Activated naive CD8-positive, alpha-beta T cell (primary cell): ENCODE results near the gene RNF215.

Experiments used
- H3K27ac Mint-ChIP-seq: one replicate; pipeline ENCODE4 v1.8.0; 2021; ENCODE audit warnings: mixed read lengths
- H3K27me3 Mint-ChIP-seq: one replicate; pipeline ENCODE4 v1.8.0; 2021; ENCODE audit warnings: mixed read lengths
- H3K36me3 Mint-ChIP-seq: one replicate; pipeline ENCODE4 v1.8.0; 2021; ENCODE audit warnings: mixed read lengths
- H3K4me1 Mint-ChIP-seq: one replicate; pipeline ENCODE4 v1.8.0; 2021; ENCODE audit warnings: low read depth, mixed read lengths
- H3K4me3 Mint-ChIP-seq: one replicate; pipeline ENCODE4 v1.8.0; 2021; ENCODE audit warnings: mild to moderate bottlenecking, mixed read lengths
- H3K9me3 Mint-ChIP-seq: one replicate; pipeline ENCODE4 v1.8.0; 2021; ENCODE audit warnings: low read depth, mixed read lengths

Gene RNF215

DNA sequence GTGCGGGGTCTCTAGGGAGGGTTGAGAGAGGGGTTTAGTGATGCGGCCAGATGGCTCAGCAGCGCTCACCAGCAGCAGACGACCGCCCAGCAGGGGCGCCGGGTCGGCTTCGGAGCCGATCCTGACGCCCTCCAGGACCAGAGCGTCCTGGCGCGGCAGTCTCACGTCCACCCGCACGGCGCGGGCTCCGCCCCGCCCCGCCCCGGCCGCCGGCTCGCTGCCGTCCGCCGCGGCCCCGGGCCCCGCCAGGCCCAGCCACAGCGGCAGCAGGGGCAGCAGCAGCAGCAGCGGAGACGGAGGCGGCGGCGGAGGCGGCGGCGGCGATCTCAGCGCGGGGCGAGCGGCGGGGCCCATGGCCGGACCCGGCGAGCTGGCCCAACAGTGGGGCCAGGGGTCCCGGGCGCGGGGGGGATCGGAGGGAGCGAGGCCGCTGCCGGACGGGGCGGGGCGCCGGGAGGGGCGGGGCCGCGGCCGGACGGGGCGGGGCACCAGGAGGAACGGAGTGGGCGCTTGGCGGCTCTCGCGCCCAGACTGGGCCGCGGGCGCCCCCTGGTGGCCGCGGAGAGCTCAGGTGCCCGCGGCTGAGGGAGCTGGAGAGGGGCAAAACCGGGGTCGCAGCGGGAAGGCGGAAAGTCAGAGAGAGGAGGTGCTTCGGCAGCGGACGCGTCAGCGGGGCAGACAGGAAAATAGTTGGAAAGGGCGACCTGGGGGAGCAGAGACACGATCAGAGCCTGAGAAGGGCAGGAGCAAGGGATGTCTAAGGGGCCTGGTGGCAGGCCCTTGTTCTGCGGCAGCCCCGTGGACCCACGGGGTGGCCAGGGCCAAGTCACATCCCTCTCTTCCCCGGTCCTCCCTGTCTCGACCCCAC is at the start of gene RNF215:
RNF215 (minus strand) TSS at position 452 of the 868 bp plus-strand sequence; CDS start at position 354, 98 bp downstream.
- H3K27ac Mint-ChIP-seq, result peak within 1 kb of the TSS; percentile 28
- peak within 1 kb of the TSS; percentile 82 for H3K4me3 Mint-ChIP-seq
- H3K27me3 Mint-ChIP-seq, result no peaks in the 10 kb centered on the region
- H3K4me1 Mint-ChIP-seq, result peaks cover 15% of the 10 kb centered on the region
- H3K9me3 Mint-ChIP-seq, result no peaks in the 10 kb centered on the region
- H3K36me3 Mint-ChIP-seq, result no peaks in the 10 kb centered on the region

DNA sequence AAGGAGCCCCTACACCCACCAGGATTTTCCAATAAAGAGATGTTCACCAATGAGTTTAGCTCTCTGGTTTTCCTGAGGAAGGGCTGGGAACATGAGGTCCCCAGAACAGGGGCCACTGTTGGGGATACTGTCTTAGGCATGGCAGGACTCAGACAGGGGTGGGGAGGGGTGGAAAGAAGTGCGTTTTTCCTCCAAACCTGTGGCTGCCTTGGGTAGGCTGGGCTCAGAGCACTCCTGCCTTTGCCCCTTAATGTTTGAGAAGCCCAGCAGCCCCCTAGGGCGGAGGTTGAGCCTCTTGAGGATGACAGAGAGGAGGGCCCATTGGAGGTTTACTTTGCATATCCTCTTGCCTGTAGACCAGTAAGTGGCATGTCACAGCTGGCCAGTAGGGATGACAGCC is 49.0 kb upstream of the RNF215 start:
- Mint-ChIP-seq H3K4me3 (peak overlapping the region; percentile 92), H3K27me3 (peaks cover 17% of the 10 kb centered on the region), H3K36me3 (peaks cover 10% of the 10 kb centered on the region), H3K27ac (peak overlapping the region; percentile 97), H3K9me3 (peaks cover 8% of the 10 kb centered on the region), H3K4me1 (peaks cover 20% of the 10 kb centered on the region)

DNA sequence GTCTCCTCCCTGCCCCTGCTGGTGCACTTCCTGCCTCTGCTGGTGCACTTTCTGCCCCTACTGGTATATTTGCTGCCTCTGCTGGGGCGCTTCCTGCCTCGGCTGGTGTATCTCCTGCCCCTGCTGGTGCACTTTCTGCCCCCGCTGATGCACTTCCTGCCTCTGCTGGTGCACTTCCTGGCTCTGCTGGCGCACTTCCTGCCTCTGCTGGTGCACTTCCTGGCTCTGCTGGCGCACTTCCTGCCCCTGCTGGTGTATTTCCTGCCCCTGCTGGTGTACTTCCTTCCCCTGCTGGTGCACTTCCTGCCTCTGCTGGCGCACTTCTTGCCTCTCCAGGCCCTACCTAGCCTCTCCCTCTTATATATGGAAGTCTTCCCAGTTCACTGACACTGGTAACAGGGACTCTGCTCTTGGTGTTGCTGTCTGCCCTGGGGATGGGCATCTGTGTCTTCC is 48.5 kb upstream of the RNF215 start:
- peaks cover 8% of the 10 kb centered on the region for H3K36me3 Mint-ChIP-seq
- H3K27me3 Mint-ChIP-seq, result peaks cover 13% of the 10 kb centered on the region
- H3K9me3 Mint-ChIP-seq, result peaks cover 8% of the 10 kb centered on the region
- peak overlapping the region; percentile 92 for H3K4me3 Mint-ChIP-seq
- peak overlapping the region; percentile 97 for H3K27ac Mint-ChIP-seq
- peaks cover 20% of the 10 kb centered on the region for H3K4me1 Mint-ChIP-seq

DNA sequence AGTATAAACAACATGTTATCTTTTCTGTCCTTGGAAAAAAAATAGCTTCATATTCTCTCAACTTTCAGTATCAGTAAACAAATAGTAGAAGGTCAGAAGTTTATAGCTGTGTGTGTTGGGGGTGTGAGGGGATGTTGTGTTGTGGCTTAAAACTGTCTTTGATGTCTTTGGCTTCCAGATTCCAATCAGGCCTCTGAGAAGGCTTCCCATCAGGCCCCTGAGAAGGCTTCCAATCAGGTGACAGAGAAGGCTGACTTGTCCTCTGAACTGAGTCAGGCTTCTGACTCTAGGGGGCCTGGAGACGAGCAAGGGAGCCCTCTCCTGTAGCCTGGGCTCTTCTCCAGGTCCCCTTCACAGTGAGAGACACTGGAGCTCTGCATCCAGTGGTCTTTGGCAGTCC is 47.6 kb upstream of the RNF215 start:
- Mint-ChIP-seq H3K27ac (peak overlapping the region; percentile 97), H3K4me1 (peaks cover 20% of the 10 kb centered on the region), H3K36me3 (peaks cover 8% of the 10 kb centered on the region), H3K27me3 (peaks cover 8% of the 10 kb centered on the region), H3K9me3 (peaks cover 8% of the 10 kb centered on the region), H3K4me3 (peak overlapping the region; percentile 92)

DNA sequence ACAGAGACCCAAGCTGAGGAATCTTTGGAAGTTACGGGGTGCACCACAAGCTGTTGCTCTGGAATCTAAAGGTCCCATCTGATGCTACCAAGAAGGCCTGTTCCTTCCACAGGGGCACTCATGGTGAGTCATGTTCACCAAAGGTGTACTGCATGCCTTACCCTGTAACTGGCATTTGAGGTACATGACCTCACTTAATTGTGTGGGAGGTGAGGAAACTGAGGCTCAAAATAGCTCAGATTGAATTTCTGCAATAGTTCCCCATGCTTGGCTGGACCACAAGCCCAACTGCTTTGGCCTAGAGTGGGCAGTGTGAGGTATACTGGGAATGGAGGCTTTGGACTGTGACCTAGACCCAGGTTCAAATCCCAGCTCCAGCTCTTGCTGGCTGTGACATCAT is 46.6 kb upstream of the RNF215 start:
- H3K36me3 Mint-ChIP-seq, result peaks cover 8% of the 10 kb centered on the region
- no peak overlapping the region for H3K4me3 Mint-ChIP-seq
- peaks cover 7% of the 10 kb centered on the region for H3K27me3 Mint-ChIP-seq
- no peak overlapping the region for H3K27ac Mint-ChIP-seq
- H3K4me1 Mint-ChIP-seq, result peaks cover 20% of the 10 kb centered on the region
- H3K9me3 Mint-ChIP-seq, result peaks cover 8% of the 10 kb centered on the region

DNA sequence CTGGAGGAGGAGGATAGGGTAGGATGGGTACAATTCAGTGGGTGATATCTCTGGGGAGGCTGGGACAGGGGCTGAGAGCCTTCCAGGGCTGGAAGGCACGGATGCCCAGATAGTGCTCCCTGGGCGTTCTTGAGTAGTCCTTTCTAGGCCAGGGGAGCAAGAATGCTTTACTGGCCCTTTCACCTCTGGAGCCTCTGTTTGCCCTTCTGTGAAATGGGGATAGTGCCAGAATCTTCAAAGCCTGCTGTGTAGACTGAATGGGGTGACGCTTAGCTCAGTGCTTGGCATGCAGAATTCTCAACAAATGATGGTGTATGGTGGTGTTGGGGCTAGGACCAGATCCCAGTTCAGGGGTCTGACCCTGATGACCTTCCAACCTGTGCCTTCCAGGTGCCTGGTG is 46.0 kb upstream of the RNF215 start:
- Mint-ChIP-seq H3K27me3 (peaks cover 2% of the 10 kb centered on the region), H3K36me3 (peaks cover 8% of the 10 kb centered on the region), H3K4me3 (no peak overlapping the region), H3K27ac (no peak overlapping the region), H3K4me1 (peaks cover 20% of the 10 kb centered on the region), H3K9me3 (peaks cover 8% of the 10 kb centered on the region)

DNA sequence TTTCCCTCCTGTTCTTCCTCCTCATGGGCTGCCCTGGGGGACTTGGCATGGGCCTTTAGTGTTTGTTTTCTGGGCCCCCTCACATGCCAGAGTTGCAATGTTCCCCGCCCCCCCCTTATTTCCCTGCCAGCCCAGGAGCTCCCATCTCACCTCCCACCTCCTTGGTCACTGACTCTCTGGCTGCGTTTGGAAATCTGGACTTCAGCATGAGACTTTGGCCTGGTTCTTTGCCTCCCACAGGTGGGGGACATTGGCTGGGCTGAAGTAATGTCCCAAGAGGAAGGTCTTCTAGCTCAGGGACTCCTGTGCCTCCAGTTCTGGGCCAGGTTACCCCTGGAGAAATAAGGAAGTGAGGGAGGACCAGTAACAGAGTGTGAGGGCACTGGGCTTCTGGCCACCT is 45.3 kb upstream of the RNF215 start:
- Mint-ChIP-seq H3K27ac (no peak overlapping the region), H3K36me3 (peaks cover 8% of the 10 kb centered on the region)

DNA sequence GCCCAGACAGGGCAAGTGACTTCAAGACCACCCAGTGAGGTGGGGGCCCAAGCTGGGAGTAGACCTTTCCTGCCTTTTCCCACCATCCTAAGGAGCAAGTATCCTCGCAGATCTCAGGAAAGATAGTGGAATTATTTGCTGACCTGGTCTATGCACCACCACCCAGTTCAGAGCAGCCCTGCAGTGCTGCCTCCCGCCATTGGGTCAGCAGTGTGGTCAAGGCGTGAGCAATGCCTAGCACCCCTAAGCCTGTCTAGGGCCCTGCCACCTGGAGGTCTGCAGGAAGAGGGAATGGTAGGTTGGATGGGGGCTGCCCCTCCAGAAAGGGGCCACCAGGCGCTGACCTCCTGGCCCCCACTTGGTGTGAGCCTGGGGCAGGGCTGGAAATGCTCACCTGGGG is 44.9 kb upstream of the RNF215 start:
- Mint-ChIP-seq H3K36me3 (peaks cover 7% of the 10 kb centered on the region), H3K4me1 (peaks cover 25% of the 10 kb centered on the region), H3K9me3 (peaks cover 7% of the 10 kb centered on the region), H3K27me3 (peaks cover 1% of the 10 kb centered on the region), H3K4me3 (no peak overlapping the region), H3K27ac (no peak overlapping the region)

More for the DNA sequence above, 45.3 kb upstream of the RNF215 start:
- peaks cover 22% of the 10 kb centered on the region for H3K4me1 Mint-ChIP-seq
- H3K9me3 Mint-ChIP-seq, result peaks cover 8% of the 10 kb centered on the region
- H3K27me3 Mint-ChIP-seq, result peaks cover 1% of the 10 kb centered on the region
- H3K4me3 Mint-ChIP-seq, result no peak overlapping the region

DNA sequence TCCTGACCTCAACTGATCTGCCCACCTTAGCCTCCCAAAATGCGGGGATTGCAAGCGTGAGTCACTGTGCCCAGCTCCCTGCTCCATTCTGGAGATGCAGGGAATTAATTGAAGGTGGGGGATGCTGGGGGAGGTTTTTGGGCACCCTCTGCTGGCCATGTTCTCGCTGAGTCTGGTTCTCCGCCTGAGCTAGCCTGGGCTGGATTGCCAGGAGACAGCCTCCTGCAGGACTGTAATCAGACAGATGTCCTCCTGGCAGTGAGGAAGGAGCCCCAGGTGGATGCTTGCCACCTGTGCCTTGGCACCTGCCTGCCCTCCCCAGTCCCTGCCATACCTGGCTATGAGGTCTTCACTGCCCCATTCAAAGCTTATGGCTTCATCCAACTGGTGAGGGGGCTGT is 43.7 kb upstream of the RNF215 start:
- no peak overlapping the region for H3K4me3 Mint-ChIP-seq
- peaks cover 27% of the 10 kb centered on the region for H3K4me1 Mint-ChIP-seq
- H3K27ac Mint-ChIP-seq, result no peak overlapping the region
- H3K27me3 Mint-ChIP-seq, result no peaks in the 10 kb centered on the region
- peaks cover 4% of the 10 kb centered on the region for H3K9me3 Mint-ChIP-seq
- H3K36me3 Mint-ChIP-seq, result peaks cover 5% of the 10 kb centered on the region

DNA sequence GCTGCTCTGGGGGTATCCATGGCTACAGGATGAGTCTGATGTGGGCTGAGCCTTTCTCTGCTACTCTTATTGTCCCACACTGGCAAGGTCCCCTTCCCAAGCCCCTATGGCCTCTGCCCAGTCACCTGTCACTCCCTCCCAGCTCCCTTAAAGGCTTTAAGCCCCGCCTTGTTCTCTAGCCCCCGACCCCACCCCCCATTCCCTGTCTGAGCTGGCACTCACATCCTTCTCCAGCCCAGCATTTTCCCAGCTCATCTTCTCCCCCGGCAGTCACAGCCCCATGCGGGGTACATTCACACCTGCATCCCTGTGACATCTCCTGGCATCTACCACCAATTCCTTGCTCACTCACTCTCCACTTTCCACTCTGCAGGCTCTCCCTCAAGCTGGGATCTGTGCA is 42.7 kb upstream of the RNF215 start:
- peaks cover 23% of the 10 kb centered on the region for H3K4me1 Mint-ChIP-seq
- H3K9me3 Mint-ChIP-seq, result no peaks in the 10 kb centered on the region
- H3K27ac Mint-ChIP-seq, result no peak overlapping the region
- H3K27me3 Mint-ChIP-seq, result no peaks in the 10 kb centered on the region
- H3K36me3 Mint-ChIP-seq, result peaks cover 2% of the 10 kb centered on the region
- no peak overlapping the region for H3K4me3 Mint-ChIP-seq

DNA sequence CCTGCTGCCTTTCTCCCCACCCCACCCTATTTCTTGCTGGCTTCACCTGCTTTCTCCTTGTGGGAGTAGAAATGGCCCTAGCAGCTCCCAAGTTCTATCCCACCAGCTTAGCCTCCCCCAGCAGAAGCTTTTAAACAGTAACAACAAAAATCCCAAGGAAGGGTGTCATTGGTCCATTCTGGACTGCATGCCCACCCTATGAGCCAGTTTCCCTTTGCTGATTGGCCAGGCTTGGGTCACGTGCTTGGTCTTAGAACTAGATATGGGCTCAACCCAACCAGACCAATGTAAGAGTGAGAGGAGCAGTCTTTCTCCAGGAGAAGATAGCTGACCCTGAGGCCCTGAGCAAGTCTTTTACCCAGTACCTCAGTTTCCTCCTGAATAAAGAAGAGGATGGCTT is 40.7 kb upstream of the RNF215 start:
- no peak overlapping the region for H3K27ac Mint-ChIP-seq
- H3K4me3 Mint-ChIP-seq, result peak overlapping the region; percentile 97
- H3K4me1 Mint-ChIP-seq, result peaks cover 32% of the 10 kb centered on the region
- no peaks in the 10 kb centered on the region for H3K36me3 Mint-ChIP-seq
- H3K27me3 Mint-ChIP-seq, result no peaks in the 10 kb centered on the region
- H3K9me3 Mint-ChIP-seq, result no peaks in the 10 kb centered on the region

DNA sequence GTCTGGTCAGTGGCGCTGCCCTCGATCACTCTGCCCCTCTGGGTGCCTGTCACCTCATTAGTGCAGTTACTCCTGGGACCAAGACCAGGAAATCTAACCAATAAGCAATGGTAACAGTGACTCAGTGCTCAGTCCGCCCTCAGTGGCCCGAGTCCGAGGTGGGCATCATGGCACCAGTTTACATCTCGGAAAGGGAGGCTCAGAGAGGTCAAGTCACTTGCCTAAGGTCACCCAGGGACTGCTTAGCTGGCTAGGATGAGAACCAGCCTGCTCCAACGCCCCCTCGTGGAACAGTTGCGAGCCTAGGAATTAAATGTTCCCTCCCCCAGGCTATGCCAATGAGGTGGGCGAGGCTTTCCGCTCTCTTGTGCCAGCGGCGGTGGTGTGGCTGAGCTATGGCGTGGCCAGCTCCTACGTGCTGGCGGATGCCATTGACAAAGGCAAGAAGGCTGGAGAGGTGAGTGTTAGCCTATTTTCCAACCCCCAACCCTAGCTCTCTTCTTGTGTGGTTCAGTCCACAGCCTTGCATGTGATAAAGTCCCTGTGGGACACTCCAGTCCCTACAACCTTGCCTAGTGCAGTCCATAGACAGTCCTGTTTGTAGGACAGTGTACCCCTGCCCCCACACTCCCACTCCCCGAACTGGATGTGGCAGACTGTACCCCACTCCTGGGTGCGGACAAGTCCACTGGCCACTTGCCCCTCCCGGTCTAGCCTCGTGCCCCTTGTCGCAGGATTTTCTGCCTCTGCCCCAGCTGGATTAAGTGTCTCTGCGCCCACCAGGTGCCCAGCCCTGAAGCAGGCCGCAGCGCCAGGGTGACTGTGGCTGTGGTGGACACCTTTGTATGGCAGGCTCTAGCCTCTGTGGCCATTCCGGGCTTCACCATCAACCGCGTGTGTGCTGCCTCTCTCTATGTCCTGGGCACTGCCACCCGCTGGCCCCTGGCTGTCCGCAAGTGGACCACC is 39.5 kb upstream of the RNF215 start:
- Mint-ChIP-seq H3K36me3 (no peaks in the 10 kb centered on the region), H3K4me1 (peaks cover 44% of the 10 kb centered on the region), H3K4me3 (peak overlapping the region; percentile 97), H3K9me3 (no peaks in the 10 kb centered on the region), H3K27me3 (no peaks in the 10 kb centered on the region), H3K27ac (peak overlapping the region; percentile 96)

DNA sequence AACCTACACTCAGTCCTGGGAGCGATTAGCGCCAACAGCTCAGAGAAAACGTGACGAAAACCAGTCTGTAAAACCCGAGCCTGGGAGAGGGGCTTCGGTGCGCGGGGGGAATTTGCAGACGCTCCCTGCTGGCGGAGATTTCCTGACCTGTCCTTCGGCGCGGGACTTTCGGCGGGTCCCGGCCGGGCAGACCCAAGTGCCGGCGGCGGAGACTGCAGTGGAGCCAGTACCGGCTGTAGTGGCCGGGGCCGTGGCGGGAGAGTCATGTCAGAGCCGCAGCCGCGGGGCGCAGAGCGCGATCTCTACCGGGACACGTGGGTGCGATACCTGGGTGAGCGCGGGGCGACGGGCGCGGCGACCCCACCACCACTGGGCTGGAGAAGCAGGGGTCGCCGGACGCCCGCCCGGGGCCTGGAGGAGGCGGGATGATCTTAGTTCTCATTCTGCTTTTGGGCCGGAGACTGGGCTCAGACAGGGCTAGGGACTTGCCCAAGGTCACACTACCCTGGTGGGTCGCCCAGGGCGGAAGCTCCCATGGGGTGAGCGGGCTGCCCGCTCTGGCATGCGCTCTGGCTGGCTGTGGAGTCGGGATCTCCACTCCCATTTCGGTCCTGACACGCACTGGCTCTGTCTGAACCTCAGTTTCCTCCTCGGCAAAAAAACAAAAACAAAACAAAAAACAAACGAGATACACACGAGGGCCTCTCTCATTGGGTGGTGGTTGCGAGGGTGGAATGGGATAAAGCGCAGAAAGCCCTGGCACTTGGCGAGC is 38.6 kb upstream of the RNF215 start, which contains the start of gene MTFP1:
MTFP1 (plus strand) TSS at position 153 of the 772 bp plus-strand sequence; CDS start at position 265, 112 bp downstream.
- H3K27ac Mint-ChIP-seq, result peak within 1 kb of the TSS; percentile 98

DNA sequence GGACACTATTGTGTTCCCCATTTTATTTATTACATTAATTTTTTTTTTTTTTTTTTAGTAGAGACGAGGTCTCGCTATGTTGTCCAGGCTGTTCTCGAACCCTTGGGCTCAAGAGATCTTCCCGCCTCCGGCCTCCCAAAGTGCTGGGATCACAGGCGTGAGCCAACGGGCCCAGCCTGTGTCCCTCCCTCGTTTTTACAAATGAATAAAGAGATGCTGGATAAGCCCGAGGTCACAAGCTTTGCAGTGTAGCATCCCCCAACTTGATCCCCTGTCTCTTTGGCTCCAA is 38.1 kb upstream of the RNF215 start:
- H3K4me3 Mint-ChIP-seq, result peak overlapping the region; percentile 97
- peaks cover 58% of the 10 kb centered on the region for H3K4me1 Mint-ChIP-seq
- peak overlapping the region; percentile 96 for H3K27ac Mint-ChIP-seq
- H3K9me3 Mint-ChIP-seq, result no peaks in the 10 kb centered on the region
- no peaks in the 10 kb centered on the region for H3K36me3 Mint-ChIP-seq
- no peaks in the 10 kb centered on the region for H3K27me3 Mint-ChIP-seq

More for the DNA sequence above, 38.6 kb upstream of the RNF215 start, which contains the start of gene MTFP1:
- H3K9me3 Mint-ChIP-seq, result no peaks in the 10 kb centered on the region
- no peaks in the 10 kb centered on the region for H3K36me3 Mint-ChIP-seq
- H3K4me3 Mint-ChIP-seq, result peak within 1 kb of the TSS; percentile 97
- peaks cover 53% of the 10 kb centered on the region for H3K4me1 Mint-ChIP-seq
- no peaks in the 10 kb centered on the region for H3K27me3 Mint-ChIP-seq
